Adrenal gland (tissue), 12 donors: ENCODE results near the gene WDTC1. TPM values are rescaled to one million over a fixed set of nuclear protein-coding genes. Genes with fewer than 3 reads are reported as not detected.

Source experiments
- DNase-seq, 7 donors: peaks; one replicate each; pipeline ENCODE4 v3.0.0-alpha.2; 2019 to 2020
- H3K27ac ChIP-seq, 5 donors: fragments of 200-600 bp; sonication (generic) in 4 of 5; 1 replicate in 3 of 5; 2 replicates in 2 of 5; pipeline versions ENCODE4 v1.5.1 to v1.8.0; 2016 to 2020; ENCODE audit warnings: mild to moderate bottlenecking in 1 of 5
- H3K27me3 ChIP-seq: fragments of 200-600 bp; 2 replicates; pipeline ENCODE4 v1.8.0; 2021
- H3K36me3 ChIP-seq, 2 donors: fragments of 200-600 bp; replicated peaks in 1 of 2; 1 replicate in 1 of 2; 2 replicates in 1 of 2; pipeline versions ENCODE4 v1.5.1 to v1.8.0; 2018 to 2022
- H3K4me1 ChIP-seq, 2 donors: fragments of 200-600 bp; replicated peaks in 1 of 2; 1 replicate in 1 of 2; 2 replicates in 1 of 2; pipeline versions ENCODE4 v1.5.1 to v1.8.0; 2018 to 2021
- H3K4me3 ChIP-seq, 4 donors: fragments of 200-600 bp; sonication (generic) in 3 of 4; one replicate each; pipeline ENCODE4 v1.5.1; 2016 to 2018
- H3K9me3 ChIP-seq, 3 donors: fragments of 200-600 bp; sonication (generic) in 1 of 3; replicated peaks in 1 of 3; 1 replicate in 2 of 3; 2 replicates in 1 of 3; pipeline versions ENCODE4 v1.5.1 to v1.8.0; 2016 to 2021
- POLR2A ChIP-seq, 2 donors: fragments of 450-650 bp; IDR thresholded peaks; one replicate each; pipeline ENCODE4 v1.6.1; 2017; ENCODE audit warnings: antibody characterized with exemption in 2 of 2, mild to moderate bottlenecking in 2 of 2, moderate library complexity in 1 of 2
- WGBS, 4 donors: extraction: QIAGEN DNeasy Blood & Tissue Kit in 2 of 4; methylation state at CpG; one replicate each; pipeline versions ENCODE4 v1.1.5 to v1.1.7; 2013 to 2017; 5-methylcytosine and 5-hydroxymethylcytosine counted together
- intact Hi-C, 2 donors: fragments of 100-400 bp; cut with DNase I; formaldehyde crosslinking; loops; one replicate each; pipeline versions ENCODE4 v1.14.1 to v1.15.0; 2022 to 2023
- polyA plus RNA-seq, 3 donors: library from polyadenylated mRNA; stranded (reverse); fragments of 200-250 nt in 2 of 3; fragments of 350-450 nt in 1 of 3; fragmentation: Illumina TruSeq in 1 of 3; extraction: RNeasy Lipid Tissue Mini Kit (QIAGEN cat#74804) in 1 of 3; gene quantifications; one replicate each; pipeline ENCODE4 v1.2.3, GENCODE V29; 2013 to 2014
- total RNA-seq, 9 donors: library from RNA; depleted of rRNA in 4 of 9; stranded (reverse); fragments of >200 nt in 4 of 9; fragments of 120-200 nt in 1 of 9; fragmentation: NEBNext Ultra II Directional in 1 of 9; extraction: Animal tissue kit (Norgen Biotek cat#: 25700) in 1 of 9; gene quantifications; one replicate each; pipeline versions ENCODE4 v1.1.0 to v1.2.4, GENCODE V29; 2013 to 2023
- TF ChIP-seq, protein P1 (sequence below), 6 experiments: fragments of 450-650 bp in 4 of 6; fragments of 200-600 bp in 2 of 6; sonication (generic) in 1 of 6; IDR thresholded peaks; 1 replicate in 5 of 6; 2 replicates in 1 of 6; pipeline versions ENCODE4 v1.5.1 to v1.8.0; 2016 to 2021; ENCODE audit warnings: antibody characterized with exemption in 6 of 6, mild to moderate bottlenecking in 2 of 6, moderate library complexity in 1 of 6
- donor health status: healthy with polysubstance abuse.
- donor health status: Bipolar disorder and iron deficiency.
- donor health status: DM: yes; HTN: yes; CAD: no.
- donor health status: DM: no; HTN: no; CAD: no.
- donor health status: DM: no; HTN: no; CAD: no.
- donor health status: DM: yes; HTN: yes; CAD: no.

The WDTC1 gene
- total and polyA plus RNA-seq, 12 donors = 14.7 to 66.6 (median 48.1) TPM

DNA sequence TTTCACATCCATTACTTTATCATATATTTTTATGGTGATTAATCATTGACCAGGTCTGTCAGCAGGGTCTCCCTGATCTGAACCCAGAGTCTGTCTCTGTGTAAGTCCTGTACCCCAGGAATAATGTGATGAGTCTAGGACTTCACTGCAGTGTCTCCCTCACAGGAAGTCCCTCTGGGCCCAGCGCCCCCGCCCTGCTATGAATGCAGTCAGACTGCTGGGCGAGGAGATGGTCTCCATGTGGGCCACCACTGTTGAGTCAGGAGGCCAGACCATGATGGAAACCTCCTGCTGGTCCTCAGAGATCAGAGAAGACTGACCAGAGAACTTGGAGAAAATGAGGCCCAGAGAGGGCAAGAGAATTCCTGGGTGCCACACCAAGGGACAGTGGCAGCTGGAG is 97.0 kb downstream of the WDTC1 start:
- H3K36me3 ChIP-seq = peaks cover 0 to 59% of the 10 kb centered on the region in 2 donors
- H3K4me1 ChIP-seq = peaks cover 5 to 17% of the 10 kb centered on the region in 2 donors
- no peaks in the 10 kb centered on the region for H3K27me3 ChIP-seq
- 93 to 100% (median 95%) methylated on average over 2 to 3 of the region's 3 CpGs for WGBS, 4 donors
- no peaks in the 10 kb centered on the region for H3K9me3 ChIP-seq
- H3K27ac ChIP-seq = peak overlapping the region in 1 of 5 donors; percentile 14
- no peak for DNase-seq
- no peak overlapping the region for H3K4me3 ChIP-seq
- no peak for TF ChIP-seq POLR2A (IDR thresholded peaks at IDR 0.05)
- TF ChIP-seq, protein P1, sequence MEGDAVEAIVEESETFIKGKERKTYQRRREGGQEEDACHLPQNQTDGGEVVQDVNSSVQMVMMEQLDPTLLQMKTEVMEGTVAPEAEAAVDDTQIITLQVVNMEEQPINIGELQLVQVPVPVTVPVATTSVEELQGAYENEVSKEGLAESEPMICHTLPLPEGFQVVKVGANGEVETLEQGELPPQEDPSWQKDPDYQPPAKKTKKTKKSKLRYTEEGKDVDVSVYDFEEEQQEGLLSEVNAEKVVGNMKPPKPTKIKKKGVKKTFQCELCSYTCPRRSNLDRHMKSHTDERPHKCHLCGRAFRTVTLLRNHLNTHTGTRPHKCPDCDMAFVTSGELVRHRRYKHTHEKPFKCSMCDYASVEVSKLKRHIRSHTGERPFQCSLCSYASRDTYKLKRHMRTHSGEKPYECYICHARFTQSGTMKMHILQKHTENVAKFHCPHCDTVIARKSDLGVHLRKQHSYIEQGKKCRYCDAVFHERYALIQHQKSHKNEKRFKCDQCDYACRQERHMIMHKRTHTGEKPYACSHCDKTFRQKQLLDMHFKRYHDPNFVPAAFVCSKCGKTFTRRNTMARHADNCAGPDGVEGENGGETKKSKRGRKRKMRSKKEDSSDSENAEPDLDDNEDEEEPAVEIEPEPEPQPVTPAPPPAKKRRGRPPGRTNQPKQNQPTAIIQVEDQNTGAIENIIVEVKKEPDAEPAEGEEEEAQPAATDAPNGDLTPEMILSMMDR (IDR thresholded peaks at IDR 0.05) = no peak
- intact Hi-C loops = no loop called here

DNA sequence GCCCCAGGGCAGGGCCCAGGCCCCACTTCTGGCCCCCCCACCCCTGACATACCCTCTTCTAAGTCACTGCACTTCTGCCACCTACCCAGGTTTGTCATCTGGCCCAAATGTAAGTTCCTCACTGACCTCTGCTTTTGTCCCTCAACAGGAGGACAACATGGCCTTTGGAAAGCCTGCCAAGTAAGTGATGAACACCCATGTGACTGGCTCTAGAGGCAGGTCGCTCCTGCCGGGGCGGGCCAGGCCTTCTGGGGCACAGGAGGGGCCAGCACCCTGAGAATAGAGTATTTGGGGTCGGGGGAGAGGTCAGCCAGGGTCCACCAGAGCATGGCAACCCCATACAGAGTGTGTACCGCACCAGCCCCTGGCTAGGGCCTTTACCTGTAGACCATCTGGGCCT is 97.5 kb downstream of the WDTC1 start:
- no peak overlapping the region for H3K4me3 ChIP-seq
- peak overlapping the region in 1 of 5 donors; percentile 14 for H3K27ac ChIP-seq
- TF ChIP-seq, protein P1 (IDR thresholded peaks at IDR 0.05) = no peak
- no peak for TF ChIP-seq POLR2A (IDR thresholded peaks at IDR 0.05)
- peak in 5 of 7 donors; percentile 48 to 69 (median 54) for DNase-seq
- 54 to 73% (median 62%) methylated on average over 5 of the region's 5 CpGs; no CpG with 5 or more reads in 1 of the 4 donors for WGBS, 4 donors
- no peaks in the 10 kb centered on the region for H3K9me3 ChIP-seq
- peaks cover 5 to 12% of the 10 kb centered on the region in 2 donors for H3K4me1 ChIP-seq
- H3K27me3 ChIP-seq = no peaks in the 10 kb centered on the region
- H3K36me3 ChIP-seq = peaks cover 0 to 62% of the 10 kb centered on the region in 2 donors
- intact Hi-C loops = no loop called here

- intact Hi-C loops = no loop called here
- peak overlapping the region in 1 of 5 donors; percentile 14 for H3K27ac ChIP-seq
- no peaks in the 10 kb centered on the region for H3K9me3 ChIP-seq
- WGBS, 4 donors = 60 to 71% (median 65%) methylated on average over 8 to 11 of the region's 11 CpGs
- H3K4me3 ChIP-seq = no peak overlapping the region
- TF ChIP-seq, protein P1 (IDR thresholded peaks at IDR 0.05) = peak; percentile 56 to 78 (median 64)
- TF ChIP-seq POLR2A (IDR thresholded peaks at IDR 0.05) = no peak
- peaks cover 5 to 12% of the 10 kb centered on the region in 2 donors for H3K4me1 ChIP-seq
- no peaks in the 10 kb centered on the region for H3K27me3 ChIP-seq
- H3K36me3 ChIP-seq = peaks cover 0 to 62% of the 10 kb centered on the region in 2 donors
- DNase-seq = peak in 3 of 7 donors; percentile 33 to 51 (median 40)
Observed at GRCh38 chr1:27332536-27333281, 98.3 kb downstream of the WDTC1 start.

GRCh38 chr1:27333717-27334279 is 99.4 kb downstream of the WDTC1 start:
- Histone ChIP-seq H3K4me1 (peaks cover 5 to 12% of the 10 kb centered on the region in 2 donors), H3K27ac (no peak overlapping the region), H3K9me3 (no peaks in the 10 kb centered on the region), H3K36me3 (peaks cover 0 to 60% of the 10 kb centered on the region in 2 donors), H3K27me3 (no peaks in the 10 kb centered on the region), H3K4me3 (no peak overlapping the region)
- TF ChIP-seq, protein P1 (IDR thresholded peaks at IDR 0.05) = no peak
- no peak for TF ChIP-seq POLR2A (IDR thresholded peaks at IDR 0.05)
- DNase-seq = no peak
- 87 to 94% (median 93%) methylated on average over 14 to 17 of the region's 17 CpGs for WGBS, 4 donors
- intact Hi-C loops = no loop called here
